Mucosa of descending colon (tissue), 3 donors: ENCODE results near the gene INSR. TPM values are rescaled to one million over a fixed set of nuclear protein-coding genes. Genes with fewer than 3 reads are reported as not detected.
A peak's percentile ranks its signal among the peaks of the same experiment; 100 is the strongest.

Experiments
- ATAC-seq: fragments of 200-7000 bp; cut with Tn5 transposase; one replicate; pipeline ENCODE4 v1.9.1; 2020; ENCODE audit warnings: mild to moderate bottlenecking, moderate library complexity
- DNase-seq, 3 donors: peaks; one replicate each; pipeline ENCODE4 v3.0.0-alpha.2; 2020
- H3K36me3 ChIP-seq: fragments of 200-600 bp; one replicate; pipeline ENCODE4 v1.8.0; 2021; ENCODE audit warnings: low read depth, mild to moderate bottlenecking
- H3K4me1 ChIP-seq: fragments of 200-600 bp; one replicate; pipeline ENCODE4 v1.8.0; 2021; ENCODE audit warnings: low read depth, mild to moderate bottlenecking
- H3K4me3 ChIP-seq: fragments of 200-600 bp; one replicate; pipeline ENCODE4 v1.8.0; 2021; ENCODE audit warnings: mild to moderate bottlenecking
- H3K9me3 ChIP-seq: fragments of 200-600 bp; one replicate; pipeline ENCODE4 v1.8.0; 2021; ENCODE audit warnings: mild to moderate bottlenecking
- intact Hi-C, 2 donors: fragments of 100-400 bp; cut with DNase I in 1 of 2; cut with micrococcal nuclease in 1 of 2; formaldehyde crosslinking; loops; one replicate each; pipeline versions ENCODE4 v1.11.0 to v1.11.1; 2022; cut with DNase I, micrococcal nuclease
- total RNA-seq, 3 donors: library from RNA; stranded (reverse); fragmentation: NEBNext Ultra II Directional in 2 of 3; extraction: Animal tissue kit (Norgen Biotek cat#: 25700) in 2 of 3; gene quantifications; one replicate each; pipeline versions ENCODE4 v1.2.1 to v1.2.4, GENCODE V29; 2021 to 2023
- TF ChIP-seq, protein P1 (sequence below): fragments of 200-600 bp; IDR thresholded peaks from one replicate; pipeline ENCODE4 v1.8.0; 2022; ENCODE audit warnings: antibody characterized with exemption, mild to moderate bottlenecking
- donor health status: DM: no; HTN: no; CAD: no; lungs with moderate emphysema.
- donor health status: DM: no; HTN: no; CAD: no.
- donor health status: DM: no; HTN: yes; CAD: no.

The INSR gene
- total RNA-seq, 3 donors from 2014 or later: 74.9 to 109 (median 91.2) TPM

DNA sequence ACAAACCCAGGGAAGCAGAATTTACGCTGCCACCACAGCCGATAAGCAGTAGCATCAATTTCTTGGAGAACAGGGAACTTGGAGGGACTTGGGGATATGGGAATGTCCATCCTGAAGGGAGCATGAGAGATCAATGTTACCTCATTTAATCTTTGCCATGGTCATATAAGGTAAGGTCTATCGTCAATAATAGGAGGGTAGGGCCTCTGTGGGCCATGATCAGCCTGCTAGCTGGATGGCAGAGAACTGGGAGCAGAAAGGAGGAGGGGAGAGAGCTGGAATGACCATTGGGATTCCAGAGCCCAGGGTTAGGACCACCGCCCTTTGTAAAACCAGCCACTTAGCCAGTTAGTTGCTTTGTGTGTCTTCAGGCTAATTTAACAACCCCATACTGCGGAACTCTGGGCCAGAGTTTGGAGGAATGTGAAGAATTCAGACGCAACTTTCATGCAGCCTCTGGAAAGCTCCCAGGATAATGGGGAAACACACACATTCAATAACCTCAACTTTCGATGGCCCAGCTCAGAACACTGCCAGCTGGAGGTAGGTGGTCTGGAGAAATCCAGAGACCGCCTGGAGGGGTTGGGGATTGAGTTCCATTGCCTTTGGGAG lies 184.4 kb downstream of the INSR start:
- TF ChIP-seq, protein P1, sequence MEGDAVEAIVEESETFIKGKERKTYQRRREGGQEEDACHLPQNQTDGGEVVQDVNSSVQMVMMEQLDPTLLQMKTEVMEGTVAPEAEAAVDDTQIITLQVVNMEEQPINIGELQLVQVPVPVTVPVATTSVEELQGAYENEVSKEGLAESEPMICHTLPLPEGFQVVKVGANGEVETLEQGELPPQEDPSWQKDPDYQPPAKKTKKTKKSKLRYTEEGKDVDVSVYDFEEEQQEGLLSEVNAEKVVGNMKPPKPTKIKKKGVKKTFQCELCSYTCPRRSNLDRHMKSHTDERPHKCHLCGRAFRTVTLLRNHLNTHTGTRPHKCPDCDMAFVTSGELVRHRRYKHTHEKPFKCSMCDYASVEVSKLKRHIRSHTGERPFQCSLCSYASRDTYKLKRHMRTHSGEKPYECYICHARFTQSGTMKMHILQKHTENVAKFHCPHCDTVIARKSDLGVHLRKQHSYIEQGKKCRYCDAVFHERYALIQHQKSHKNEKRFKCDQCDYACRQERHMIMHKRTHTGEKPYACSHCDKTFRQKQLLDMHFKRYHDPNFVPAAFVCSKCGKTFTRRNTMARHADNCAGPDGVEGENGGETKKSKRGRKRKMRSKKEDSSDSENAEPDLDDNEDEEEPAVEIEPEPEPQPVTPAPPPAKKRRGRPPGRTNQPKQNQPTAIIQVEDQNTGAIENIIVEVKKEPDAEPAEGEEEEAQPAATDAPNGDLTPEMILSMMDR: no peak
- Histone ChIP-seq H3K4me1 (no peaks in the 10 kb centered on the region), H3K9me3 (no peaks in the 10 kb centered on the region), H3K4me3 (no peak overlapping the region), H3K36me3 (no peaks in the 10 kb centered on the region)
- DNase-seq (no peak), ATAC-seq (no peak)
- intact Hi-C loops: loop anchor here in 1 of 2 donors (5.0 kb wide), 1 partner anchor 223 kb away; no protein-coding TSS in a partner anchor

DNA sequence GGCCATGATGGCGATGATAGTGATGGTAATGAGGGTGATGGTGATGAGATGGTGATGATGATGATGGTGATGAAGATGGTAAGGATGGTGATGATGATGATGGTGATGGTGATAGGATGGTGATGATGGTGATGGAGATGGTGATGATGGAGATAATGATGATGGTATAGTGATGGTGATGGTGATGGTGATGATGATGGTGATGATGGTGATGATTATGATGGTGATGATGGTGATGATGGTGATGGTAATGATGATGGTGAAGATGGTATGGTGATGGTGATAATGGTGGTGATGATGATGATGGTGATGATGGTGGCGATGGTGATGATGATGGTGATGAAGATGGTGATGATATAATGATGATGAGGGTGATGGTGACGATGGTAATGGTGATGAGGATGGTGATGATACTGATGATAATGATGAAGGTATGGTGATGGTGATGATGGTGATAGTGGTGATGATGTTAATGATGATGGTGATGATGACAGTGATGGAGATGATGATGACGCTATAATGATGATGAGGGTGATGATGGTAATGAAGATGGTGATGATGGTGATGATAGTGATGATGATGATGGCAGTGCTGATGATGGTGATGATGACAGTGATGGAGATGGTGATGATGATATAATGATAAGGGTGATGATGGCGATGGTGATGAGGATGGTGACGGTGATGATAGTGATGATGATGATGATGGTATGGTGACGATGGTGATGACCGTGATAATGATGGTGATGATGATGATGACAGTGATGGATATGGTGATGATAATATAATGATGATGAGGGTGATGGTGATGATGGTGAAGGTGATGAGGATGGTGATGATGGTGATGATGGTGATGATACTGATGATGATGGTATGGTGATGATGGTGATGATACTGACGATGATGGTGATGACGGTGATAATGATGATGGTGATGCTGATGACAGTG lies 187.2 kb downstream of the INSR start:
- no peaks in the 10 kb centered on the region for H3K9me3 ChIP-seq
- intact Hi-C loops: loop anchor here in 1 of 2 donors (5.0 kb wide), 1 partner anchor 225 kb away; no protein-coding TSS in a partner anchor
- H3K36me3 ChIP-seq: no peaks in the 10 kb centered on the region
- no peak for DNase-seq
- TF ChIP-seq, protein P1: no peak
- ATAC-seq: no peak
- no peak overlapping the region for H3K4me3 ChIP-seq
- peaks cover 4% of the 10 kb centered on the region for H3K4me1 ChIP-seq

DNA sequence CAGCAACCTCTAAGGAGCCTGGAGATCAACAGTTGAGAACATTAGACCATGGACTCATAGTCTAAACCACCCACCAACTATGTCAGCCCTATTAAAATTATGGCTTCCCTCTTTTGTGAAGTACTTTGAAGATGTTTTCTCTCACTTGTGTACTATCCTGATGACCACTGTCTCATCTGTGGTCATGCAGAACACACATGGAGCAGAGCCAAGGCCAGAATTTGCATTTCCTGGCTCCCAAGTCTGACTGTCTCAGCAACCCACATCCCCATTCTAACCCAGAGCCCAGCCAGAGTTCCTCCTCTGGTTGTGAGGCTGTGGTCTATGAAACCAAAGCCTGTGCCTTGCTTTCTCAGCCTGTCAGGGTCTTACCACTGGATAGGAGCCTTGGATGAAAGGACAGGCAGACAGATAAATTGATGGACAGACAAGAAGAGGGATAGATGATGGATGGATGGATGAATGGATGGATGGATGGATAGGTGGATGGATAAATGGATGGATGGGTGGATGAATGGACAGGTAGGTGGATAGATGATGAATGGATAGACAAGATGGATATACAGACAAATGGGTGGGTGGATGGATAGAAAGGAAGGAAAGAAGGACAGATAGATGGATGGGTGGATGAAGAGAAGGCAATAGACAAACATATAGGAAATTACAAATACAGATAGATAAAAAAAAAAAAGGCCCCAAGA lies 189.3 kb downstream of the INSR start:
- H3K4me1 ChIP-seq: peaks cover 8% of the 10 kb centered on the region
- H3K9me3 ChIP-seq: no peaks in the 10 kb centered on the region
- ATAC-seq: no peak
- DNase-seq: peak in 1 of 3 donors; percentile 21
- no peak overlapping the region for H3K4me3 ChIP-seq
- intact Hi-C loops: loop anchor here (5.0 kb wide), 2 partner anchors 227 to 237 kb away; no protein-coding TSS in a partner anchor
- no peaks in the 10 kb centered on the region for H3K36me3 ChIP-seq
- TF ChIP-seq, protein P1: no peak

DNA sequence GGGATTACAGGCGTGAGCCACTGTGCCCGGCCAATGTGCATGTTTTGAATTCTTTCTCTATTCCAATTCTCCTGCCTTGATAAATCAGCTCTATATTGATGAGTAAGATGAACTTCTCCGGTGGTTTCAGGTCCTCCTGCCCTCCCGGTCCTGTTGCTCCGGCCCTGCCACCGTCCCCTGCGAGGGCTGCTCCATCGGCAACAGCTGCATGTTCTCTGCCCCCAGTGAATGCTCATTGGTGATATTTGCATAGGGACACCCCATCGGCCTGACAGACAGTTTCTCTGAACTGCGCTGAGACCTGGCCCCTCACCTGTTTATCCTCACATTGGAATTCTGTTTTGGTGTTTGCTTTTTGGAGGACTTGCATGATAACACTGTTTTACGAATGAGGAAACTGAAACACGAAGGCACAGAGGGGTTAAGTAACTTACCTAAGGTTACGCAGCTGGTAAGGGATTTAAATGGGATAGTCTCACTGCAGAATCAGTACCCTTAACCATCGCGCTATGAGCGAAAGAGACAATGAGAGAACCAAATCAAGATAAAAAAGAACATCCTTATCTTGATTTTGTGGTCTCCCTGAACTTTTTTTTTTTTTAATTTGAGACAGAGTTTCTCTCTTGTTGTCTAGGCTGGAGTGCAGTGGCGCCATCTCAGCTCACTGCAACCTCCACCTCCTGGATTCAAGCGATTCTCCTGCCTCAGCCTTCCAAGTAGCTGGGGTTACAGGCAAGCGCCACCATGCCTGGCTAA lies 192.5 kb downstream of the INSR start:
- ATAC-seq (no peak), DNase-seq (no peak)
- Histone ChIP-seq H3K36me3 (no peaks in the 10 kb centered on the region), H3K4me1 (peaks cover 8% of the 10 kb centered on the region), H3K9me3 (no peaks in the 10 kb centered on the region), H3K4me3 (no peak overlapping the region)
- intact Hi-C loops: loop anchor here (2.0 to 5.0 kb wide), 2 partner anchors 239 to 241 kb away; no protein-coding TSS in a partner anchor
- TF ChIP-seq, protein P1: no peak

DNA sequence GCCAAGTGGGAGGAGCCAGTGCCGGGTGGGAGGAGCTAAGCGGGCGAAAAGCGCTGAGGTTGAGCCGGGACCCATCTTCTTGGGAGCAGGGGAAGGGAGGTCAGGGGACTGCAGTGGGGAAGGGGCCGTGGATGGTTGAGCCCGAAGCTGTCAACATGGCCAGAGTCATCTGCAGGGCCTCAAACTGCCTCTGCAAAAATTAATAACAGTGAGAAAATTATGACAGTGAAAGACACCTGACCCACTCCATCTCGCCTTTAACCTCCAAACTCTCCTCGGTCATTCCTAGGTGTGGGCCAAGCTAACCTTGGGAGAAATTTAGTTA lies 194.7 kb downstream of the INSR start:
- Histone ChIP-seq H3K4me1 (peaks cover 8% of the 10 kb centered on the region), H3K36me3 (no peaks in the 10 kb centered on the region), H3K4me3 (peak overlapping the region; percentile 43), H3K9me3 (peaks cover 9% of the 10 kb centered on the region)
- intact Hi-C loops: no loop called here
- DNase-seq: no peak
- TF ChIP-seq, protein P1: no peak
- ATAC-seq: no peak
